GM18870 (cell line): ENCODE measurements around the gene MAPKBP1.

Experiments used
- ATAC-seq: cut with Tn5 transposase; IDR thresholded peaks from one replicate; pipeline ENCODE4 v1.9.1; 2021; ENCODE audit warnings: moderate library complexity; ENCODE audit not compliant: unreplicated experiment

MAPKBP1 gene

DNA sequence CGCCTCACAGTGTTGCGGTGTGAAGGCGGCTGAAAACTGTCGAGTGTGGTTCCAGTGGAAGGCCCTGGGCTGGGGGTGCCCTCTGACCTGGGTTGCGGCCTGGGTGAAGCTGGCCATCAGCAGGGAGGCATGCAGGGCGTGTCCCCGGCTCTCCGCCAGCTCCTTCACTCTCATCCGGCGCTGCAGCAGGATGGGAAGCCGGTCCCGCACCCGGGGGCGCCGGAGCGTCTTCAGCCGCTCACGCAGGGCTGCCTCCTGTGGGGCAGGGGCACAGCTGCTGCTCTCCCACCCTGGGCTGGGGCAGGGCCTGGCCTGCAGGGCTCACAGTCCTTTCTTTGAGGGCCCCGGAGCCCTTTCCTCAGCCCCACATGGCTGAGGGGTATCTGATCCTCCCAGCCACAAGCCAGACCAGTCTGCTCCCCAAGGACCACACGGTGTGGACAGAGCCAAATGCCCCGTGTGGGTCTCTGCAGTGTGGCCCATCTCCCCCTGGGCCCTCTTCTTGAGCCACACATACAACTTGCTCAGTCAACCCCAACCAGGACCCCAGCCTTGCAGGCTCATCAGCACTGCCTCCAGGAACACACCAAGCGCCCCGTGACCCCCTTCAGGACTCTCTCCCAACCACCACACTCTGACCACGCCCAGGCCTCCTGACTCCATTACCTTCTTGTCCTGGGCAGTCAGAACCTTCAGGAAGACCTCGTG lies 92.7 kb downstream of the MAPKBP1 start:
- ATAC-seq: no peak

DNA sequence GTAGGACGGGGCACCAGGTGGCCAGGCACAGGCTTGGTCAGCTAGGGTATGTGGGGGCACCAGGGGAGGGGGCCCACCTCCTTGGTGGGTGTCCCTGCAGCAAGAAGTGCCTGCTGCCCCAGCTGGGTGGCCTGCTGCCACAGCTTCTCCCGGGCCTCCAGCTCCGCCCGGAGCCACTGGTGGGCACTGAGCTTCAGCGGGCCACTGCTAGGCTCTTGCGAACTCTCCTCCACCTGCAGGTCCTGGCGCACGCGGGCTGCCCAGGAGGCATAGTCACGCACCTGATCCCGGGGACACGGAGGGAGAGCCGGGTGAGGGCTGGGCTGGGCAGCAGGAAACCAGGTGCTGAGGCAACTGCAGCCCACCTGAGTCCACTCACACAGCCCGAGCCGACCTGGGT lies 94.0 kb downstream of the MAPKBP1 start:
- ATAC-seq: no peak

DNA sequence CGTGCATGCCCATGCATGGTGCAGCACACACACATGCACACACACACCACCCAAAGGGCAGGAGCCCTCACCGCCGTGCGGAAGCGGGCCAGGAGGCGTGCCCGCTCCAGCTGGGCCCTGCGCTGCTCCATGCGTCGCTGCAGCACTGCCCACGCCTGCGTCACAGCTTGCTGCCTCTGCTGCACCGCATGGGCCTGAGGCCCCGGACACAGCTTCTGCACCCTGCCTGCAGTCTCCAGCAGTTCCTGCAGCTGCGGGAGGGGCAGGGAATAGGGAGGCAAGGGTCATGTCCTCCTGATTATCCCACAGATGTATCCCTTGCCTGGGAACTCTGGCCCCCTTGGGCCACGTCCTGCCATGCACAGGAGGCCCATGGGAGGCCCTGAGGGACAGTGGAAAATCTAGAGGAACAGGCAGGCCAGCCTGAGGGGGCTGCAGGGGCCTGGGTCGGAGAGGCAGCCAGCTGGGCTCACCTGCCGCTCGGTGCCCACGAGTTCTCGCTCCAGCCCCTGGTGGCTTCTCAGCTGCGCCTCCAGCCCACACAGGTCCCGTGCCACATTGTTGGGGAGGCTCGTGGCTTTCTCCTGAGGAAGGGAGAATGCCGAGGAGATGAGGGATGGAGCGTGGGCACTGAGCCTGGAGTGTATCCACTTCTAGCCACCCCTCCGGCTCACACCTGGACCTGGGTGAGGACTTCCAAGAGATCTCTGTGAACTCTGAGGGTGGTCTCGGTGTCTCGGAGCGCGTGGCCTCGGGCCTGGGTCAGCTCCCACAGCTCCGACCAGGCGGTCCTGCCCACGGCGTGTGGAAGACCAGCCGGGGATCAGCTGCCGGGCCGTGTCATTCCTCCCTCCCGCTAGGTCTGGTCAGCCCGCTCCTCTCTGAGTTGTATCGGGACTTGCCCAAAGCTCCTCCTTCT lies 95.7 kb downstream of the MAPKBP1 start:
- no peak for ATAC-seq

DNA sequence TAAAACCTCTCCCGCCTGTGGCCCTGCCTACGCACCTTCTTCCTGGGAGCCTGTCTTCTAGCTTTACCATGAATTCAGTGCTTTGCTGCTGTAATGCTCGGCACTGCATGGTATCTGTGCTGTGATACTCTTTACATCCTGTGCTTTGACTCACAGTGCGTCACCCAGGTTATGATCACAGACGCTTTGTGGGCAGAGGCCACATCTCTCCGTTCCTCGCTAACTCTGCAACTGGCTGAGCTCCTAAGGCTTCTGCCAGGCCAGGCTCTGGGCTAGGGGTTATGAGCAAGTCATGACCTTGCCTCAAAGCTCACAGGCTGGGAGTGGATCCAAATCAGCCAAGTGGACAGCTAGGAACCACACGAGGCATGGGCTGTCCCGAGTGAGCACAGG lies 96.4 kb downstream of the MAPKBP1 start:
- ATAC-seq: no peak

DNA sequence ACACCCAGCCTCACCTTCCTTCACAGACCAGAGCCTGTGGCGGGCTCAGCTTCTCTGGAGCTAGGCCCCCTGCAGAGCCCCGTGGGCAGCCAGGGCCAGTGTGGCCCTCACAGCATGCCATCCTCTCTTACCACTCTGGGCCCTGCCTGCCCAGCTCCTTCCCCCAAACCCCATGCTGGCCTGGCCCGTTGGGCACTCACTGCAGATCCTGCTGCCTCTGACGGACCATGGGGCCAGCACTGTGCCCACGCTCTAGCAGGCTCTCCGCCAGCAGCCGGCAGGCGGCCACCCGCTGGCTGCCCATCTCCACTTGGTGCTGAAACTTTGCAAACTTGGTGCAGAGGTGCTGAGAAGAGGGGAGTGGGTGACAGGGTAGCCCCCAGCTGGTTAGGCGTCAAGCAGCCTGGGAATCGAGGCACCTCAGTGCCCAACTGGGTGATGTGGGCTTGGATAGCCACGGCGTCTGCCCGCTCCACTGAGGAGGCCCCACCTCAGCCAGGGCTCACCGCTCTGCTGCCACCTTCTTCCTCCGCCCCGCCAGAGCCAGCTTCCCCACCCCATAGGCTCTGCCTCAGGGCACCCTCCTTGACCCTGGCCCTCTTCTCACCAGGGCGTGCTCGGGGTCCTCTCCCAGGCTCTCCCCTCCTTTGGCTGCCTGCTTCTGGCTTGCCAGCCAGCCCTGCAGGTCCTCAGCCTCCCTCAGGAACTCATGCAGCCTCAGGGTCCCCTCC lies 97.1 kb downstream of the MAPKBP1 start:
- ATAC-seq: no peak

DNA sequence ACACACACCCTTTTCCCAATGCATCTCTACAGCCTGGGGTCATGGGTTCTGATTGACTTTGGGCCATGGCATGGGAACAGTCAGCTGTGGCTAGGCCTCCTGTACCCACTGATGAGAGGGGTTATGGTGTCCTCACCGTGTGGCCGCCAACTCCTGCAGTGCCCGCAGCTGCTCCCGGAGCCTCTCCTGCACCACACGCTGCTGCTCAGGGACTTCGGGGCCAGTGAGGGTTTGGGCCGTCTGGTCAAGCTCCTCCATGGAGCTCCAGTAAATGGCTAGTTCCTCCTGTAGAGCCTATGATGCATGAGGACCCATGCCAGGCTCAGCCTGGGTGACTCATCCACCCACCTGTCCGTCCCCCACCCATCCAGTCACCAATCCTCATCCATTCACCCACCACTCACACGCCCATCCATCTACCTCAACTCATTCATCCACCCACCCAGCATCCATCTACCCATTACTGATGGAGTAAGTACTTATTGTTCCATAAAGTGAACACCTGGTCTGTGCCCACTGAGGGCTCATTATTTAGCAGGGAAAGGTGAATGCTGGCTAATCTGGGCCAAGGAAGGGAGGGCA lies 98.0 kb downstream of the MAPKBP1 start:
- ATAC-seq: no peak

DNA sequence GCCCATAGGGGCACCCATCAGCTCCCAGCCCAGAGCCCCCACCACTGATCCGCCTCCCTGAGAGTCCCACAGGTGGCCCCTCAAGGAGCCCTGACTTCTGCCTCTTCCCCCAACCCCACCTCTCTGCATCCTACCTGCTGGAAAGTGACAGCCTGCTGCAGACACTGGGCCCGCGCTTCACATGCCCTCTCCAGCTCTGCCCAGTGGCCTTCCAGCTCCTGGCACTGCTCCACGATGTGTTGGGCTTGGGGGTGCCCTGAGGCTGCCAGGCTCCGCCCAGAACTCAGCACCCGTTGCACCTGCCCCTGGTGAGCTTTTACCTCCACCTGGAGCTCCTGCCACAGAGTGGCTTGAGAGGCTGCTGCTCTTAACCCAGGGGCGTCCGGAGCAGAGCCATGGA lies 99.4 kb downstream of the MAPKBP1 start:
- ATAC-seq: no peak

DNA sequence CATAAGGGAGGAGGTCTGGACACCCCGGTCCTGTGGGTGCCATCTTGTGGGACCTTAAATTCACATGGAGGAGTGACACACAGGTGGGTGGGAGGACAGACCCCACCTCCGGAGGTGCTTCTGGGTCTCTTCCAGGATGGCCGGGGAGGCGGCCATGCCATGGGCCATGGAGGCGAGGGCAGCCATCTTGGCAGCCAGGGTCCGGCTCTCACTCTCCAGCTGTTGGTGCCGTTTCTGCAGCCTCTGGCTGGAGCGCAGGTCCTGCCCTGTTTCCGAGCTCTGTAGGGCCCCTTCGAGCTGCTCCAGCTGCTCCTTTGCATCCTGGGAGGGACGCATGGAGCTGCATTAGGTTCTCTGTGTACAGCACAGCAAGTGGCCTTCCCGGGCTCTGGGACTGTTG lies 100.5 kb downstream of the MAPKBP1 start:
- no peak for ATAC-seq

DNA sequence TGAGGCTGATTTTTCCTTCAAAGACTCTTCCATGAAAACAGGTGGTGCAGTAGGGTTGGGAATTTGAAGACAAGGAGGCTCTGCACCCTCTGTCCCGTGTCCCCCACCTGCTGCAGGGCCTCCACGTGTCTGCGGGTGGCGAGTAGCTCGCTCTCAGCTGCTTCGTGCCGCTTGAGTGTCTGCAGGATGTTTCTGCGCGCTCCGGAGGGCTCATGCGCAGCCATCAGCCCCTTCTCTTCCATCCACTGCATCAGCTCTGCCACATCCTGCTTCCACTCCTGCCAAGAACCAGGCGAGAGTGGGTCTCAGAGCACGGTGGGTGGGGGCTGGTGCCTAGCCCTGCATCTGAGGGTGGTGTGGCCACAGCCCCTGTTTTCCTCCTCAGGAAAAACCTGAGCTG lies 101.7 kb downstream of the MAPKBP1 start:
- no peak for ATAC-seq

DNA sequence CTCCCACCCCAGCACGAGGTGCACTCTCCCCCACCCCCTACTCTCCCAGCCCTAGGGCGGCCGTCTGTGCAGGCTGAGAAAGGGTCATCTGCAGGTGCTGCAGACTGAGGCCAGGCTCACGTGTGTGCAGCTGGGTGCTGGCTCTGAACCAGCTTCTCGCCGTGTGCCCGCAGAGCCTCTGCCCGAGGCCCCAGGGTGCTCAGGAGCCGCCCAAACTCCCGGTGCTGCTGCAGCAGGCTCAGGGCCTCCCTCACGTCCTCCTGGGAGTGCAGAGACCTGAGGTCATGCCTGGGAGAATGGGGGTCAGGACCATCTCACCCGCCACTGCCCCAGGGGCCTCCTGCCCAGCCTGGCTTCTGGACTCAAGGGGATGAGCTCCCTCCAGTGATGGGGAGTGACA lies 102.4 kb downstream of the MAPKBP1 start:
- no peak for ATAC-seq
